Activated CD8-positive, alpha-beta memory T cell treated with anti-CD3 and anti-CD28 coated beads for 1 hour (primary cell): ENCODE measurements around the gene LPCAT3.

Experiments used
- DNase-seq, 2 donors: peaks; one replicate each; pipeline ENCODE4 v3.0.0-alpha.2; 2020; ENCODE audit warnings: low read depth in 1 of 2; ENCODE audit errors: extremely low read depth in 1 of 2

LPCAT3 gene

DNA sequence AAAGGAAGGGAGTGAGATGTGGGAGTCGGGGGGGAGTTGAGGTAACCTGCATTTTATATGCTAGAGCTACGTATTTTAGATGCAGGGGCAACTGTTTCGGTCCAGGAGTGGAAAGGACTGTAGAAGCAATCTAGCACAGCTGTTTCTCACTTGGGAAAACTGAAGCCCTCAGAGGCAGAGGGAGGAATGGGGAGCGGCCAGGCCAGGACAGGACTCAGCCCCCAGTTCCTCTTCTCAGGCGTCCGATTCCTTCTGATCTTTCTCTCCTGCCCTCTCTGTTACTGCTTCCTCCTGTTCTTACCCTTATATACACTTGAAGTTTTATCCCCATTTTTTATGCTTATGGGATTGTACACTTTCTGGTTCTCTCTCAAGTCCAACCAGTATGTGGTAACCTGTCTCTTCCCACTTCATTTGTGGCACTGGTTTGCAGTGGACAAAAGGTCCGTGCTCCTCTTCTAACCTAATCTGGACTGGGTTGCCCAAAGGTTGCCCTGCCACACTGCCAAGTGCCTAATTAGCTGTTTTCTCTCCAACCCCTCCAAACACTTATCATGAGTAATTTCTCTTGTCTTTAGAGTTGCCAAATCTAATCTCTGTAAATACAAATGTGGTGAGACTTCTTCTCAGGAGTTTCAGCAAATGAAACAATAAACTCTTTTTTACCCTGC lies 16.2 kb downstream of the LPCAT3 start:
- no peak for DNase-seq

DNA sequence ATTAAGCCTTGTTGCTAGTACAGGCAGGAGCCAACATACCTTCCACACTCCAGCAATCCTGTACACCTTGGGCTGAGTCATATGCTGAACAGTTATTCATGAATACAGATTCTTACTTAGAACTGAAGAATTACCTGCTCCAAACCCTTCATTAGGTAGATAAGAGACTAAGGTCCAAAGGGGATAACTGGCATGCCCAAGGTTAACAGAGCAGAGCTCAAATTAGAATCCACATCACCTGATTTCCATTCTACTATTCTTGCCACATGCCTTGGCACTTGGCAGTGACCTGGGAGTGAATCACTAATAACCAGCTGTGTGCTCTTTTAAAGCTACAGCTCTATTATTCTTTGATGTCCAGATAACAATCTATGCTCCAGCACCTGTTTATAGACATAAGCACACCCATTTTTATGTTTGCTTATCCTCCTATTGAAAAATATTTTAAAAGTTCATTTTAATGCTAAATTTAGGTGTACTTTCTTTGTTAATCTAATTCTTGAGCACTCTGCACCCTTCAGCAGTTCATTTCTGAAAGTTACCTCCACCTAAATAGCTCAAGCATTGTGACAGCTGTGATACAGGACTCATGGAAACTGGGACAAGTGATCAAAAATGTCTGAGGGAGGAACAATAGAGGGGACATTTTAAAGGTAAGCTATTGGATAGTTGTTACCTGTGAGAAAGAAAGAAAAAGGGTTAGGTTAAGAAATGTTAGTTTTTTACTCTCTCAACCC lies 19.4 kb downstream of the LPCAT3 start:
- no peak for DNase-seq

DNA sequence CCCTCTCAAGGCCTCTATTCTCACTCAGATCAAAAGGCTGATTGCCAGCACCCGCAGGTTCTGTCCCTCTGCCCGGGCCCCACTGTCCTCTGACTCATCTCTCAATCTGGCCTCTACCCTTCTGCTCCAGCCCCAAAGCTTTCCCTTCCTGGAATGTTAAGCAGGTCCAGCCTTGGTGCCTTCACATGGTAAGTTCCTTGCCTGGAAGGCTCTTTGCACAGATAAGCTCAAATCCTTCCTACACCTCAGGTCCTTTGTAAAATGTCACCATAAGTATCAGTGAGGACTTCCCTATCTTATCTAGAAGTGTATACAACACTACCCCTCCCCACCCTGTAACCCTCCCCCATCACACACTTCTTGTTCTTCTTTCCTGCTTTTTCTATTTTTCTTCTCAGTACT lies 22.2 kb downstream of the LPCAT3 start:
- DNase-seq, result no peak

DNA sequence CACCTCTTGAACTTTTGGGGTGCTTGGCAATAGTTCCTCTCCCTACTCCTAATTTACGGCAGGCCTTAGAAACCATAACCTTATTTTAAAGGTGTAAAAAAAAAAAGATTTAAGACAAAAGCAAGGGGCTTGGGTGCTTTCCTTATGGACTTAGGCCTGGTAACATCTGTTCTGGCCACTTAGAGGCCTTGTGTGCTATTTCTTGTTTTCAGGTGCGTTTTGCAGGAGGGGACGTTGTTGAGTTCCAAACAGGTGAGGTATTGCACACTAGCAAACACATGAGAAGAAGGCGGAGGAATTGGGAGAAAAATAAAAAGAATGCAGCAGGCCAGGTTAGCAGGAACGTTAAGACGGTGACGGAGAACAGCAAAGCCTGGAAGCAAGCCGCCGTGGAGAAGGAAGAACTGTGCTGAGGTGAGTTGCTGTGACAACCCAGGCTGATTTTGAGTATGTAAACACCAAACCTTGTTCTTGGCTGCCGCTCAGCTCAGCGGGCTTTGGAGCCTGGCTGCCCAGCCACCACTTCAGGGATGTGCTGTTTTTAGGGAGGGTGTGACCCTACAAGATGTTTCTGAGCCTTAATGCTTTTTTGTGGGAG lies 30.2 kb downstream of the LPCAT3 start:
- no peak for DNase-seq

DNA sequence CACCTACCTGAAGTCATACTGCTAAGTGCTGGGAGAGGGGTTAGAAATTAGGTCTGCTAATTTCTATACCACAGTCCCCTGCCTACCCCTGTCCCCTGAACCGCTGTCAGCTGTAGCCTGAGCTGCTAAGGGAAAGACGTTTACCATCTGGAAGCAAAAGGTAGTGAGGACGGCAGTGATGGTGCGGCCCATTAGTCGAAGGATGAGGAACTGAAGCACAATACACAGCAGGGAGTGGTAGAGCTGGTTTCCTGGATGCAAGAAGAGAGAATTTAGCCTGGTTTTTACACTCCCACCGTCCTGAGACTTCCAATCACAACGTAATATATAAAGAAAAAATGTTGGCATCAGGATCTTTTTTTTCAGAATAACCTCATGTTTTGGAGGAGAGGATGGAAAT lies 35.7 kb downstream of the LPCAT3 start:
- DNase-seq, result no peak

DNA sequence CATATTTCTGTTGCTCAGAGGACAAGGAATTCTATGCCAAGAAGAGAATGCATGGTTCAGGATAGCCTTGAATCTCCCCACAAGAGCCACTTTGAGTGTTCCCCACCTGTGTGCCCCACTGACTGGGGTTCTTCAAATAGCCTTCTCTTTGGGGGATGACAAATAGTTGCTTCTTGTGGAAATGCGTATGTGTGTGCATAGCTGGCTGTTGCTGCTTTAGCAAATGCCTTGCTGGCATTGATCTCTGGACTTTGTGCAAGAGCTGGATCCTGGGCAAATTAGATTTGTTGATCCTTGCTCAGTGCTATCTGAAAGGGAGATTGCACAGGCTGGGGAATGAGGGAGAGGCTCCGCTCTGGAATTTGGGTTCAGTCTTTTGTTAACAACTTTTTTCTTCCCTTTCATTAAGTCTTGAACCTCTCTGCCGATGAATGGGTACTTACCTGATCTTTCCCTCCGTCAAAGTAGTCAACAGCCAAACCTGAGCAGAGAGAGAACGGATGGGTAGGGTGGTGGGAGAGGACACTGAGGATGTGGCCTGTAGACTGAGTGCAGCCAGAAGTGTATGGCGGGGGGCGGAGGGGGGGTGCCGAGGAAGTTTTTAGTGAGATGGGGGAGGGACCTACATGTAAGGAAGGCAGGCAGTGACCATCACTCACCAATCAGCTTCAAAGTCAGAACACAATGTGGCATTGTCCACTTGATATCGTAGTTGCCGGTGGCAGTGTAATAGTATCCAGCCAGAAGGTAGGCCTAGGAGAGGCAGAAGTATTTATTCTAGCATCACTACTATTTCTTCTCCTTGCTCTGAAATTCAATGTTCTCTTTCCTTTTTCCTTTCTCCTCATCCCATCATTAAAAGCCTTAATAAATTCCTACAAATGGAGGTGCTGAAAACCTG lies 36.9 kb downstream of the LPCAT3 start:
- no peak for DNase-seq

DNA sequence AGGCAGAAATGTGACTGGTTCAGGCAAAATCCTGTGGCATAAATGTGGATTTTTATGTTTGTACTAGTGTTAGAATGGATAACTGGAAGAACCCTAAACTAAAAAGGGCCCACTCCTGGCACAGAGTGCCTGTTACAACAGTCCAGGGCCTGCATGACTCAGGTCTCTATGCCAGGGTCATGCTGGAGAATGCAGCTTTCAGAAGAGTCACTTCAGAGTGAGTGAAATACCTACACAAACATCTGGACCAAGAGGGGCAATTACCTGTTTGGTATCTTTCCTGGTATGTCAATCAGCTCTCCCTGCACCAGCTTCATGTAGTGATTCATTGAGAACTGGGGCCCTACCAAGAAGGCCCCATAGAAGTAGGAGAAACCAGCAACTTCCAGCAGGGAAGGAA lies 37.5 kb downstream of the LPCAT3 start:
- DNase-seq, result no peak

DNA sequence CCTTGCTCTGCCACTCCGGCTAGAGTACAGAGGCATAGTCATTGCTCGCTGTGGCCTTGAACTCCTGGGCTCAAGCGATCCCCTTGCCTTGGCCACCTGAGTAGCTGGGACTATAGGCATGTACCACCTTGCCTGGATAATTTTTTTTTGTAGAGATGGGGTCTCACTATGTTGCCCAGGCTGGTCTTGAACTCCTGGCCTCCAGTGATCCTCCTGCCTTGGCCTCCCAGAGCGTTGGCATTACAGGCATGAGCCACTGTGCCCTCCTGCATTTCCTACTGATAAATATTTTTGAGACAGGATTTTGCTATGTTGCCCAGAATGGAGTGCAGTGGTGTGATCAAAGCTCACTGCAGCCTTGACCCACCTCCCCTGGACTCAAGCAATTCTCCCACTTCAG lies 38.2 kb downstream of the LPCAT3 start:
- DNase-seq, result no peak

DNA sequence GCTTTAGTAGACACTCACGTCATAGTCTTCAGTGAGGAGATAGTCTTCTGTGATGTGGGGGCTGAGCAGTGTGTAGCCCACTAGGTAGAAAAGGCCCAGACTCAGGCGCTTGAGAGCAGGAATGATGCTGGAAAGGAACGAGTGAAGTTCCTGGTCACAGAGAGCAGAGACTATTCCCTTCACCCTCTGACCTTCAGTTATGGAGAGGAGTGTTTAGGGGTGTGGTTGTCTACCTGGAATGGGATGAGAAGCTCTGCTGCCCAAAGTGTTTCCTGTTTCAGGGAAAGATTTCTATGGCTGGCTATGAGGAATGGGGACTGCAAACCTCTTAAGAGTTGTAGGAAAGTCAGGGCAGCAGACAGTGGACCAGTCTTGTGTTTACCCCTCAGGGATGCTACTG lies 38.8 kb downstream of the LPCAT3 start:
- DNase-seq, result no peak

DNA sequence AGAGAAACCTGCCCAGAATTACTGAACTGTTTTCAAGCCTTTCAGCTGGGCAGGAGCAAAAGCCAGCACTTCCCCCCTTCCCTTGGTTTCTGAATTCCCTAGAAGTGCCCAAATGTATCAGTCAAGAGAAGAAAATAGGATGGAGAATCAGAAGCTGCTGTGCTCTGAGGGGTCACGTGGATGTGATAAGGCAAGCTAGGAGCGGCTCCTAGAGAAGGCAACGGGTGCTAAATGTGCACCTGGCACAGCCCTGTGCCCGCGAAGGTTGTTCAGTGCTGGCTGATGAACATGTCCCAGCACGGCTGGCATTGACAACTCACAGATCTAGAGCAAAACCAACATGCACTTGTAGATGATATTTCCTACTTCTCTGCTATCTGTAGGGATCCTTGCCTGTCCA lies 39.3 kb downstream of the LPCAT3 start:
- no peak for DNase-seq

DNA sequence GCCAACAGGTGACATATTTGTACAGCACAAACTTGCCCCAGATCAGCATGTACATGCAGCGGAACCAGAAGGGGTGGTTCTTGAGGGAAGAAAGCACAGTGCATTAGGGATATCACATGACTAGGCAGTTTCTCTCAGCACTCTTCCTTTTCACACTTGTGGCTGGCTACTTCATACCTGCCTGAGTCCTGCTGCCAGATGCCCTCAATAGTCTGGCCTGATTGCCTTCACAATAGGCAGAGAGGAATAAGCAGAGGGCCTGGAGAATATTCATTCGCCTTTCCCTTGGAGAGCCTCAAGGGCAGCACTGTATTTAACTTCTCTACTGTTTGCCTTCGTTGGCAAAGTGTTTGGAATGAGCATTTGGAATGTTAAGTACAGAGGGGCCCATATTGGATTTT lies 39.7 kb downstream of the LPCAT3 start:
- no peak for DNase-seq

DNA sequence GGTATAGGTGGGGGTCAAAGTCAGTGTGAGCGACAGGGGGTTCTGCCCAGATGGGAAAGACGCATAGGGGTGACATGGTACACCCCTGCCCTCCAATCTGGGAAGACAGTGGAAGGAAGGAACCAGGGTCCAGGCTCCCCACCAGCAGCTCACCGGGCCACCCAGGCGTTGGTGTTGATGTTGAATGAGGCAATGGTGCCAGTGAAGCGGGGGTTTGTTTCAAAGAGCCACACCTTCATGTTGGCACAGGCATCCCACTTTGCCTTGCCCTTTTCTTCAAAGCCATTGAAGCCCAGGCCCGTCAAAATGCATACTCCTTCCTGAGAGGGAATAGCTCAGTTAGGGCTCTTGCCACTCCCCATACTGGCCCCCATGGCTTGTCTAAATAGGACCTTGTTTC lies 40.1 kb downstream of the LPCAT3 start:
- DNase-seq, result no peak

DNA sequence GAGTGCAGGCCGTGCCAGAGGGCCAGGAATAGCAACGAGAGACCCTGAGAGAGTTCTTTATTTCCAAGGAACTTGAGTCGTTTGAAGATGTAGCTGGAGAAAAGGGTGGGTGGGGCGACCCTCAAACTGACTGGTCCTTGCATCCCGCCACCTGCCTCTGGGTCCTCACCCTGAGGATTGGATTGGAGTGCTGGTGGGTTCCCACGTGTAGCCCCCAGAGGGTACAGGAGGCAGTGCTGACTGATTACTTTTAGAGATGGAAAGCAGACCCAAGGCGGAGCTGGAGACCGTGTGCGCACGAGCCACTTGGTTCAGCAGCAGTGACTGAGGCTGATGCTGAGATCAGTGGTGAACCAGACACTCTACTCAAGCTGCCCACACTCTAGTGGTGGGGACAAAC lies 40.6 kb downstream of the LPCAT3 start:
- no peak for DNase-seq

DNA sequence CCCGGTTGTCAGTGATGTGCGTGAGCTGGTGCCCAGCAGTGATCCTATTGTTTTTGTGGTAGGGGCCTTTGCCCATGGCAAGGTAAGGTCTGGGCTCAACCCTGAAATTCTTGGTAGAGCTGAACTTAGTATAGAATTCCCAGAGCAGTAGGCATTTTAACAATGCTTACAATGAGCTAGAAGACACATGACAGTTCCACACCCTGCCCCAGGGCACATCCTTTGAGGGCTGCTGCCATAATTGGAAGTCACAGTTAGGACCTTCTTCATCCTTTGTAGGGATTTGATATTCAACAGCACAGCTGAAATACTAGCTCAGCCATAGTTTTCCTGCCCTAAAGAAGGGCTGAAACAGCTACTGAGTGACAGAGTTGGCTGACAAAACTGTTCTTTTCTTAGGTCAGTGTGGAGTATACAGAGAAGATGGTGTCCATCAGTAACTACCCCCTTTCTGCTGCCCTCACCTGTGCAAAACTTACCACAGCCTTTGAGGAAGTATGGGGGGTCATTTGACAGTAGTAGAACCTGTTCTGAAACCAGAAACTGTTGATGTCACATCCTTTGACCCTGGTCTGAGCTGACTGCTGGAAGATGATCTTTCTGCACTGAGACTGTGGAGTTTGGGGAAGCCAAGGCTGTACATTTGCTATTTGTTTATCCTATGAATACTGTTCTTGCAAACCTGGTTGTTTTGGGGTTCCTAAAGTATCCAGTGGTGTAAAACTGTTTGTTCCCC lies 42.8 kb downstream of the LPCAT3 start:
- no peak for DNase-seq

DNA sequence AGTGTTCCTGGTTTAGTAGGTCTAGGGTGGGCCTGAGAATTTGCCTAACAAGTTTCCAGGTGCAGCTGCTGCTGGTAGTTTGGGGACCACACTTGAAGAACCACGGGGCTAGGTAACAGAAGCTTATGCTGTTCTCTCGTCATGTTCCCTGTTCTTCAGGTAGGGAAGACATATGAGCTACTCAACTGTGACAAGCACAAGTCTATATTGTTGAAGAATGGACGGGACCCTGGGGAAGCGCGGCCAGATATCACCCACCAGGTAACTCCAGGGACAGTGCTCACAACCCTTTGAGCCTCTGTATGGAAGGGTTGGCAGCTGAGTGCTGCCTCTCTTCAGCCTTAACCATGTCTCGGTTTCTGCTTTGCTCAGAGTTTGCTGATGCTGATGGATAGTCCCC lies 44.1 kb downstream of the LPCAT3 start:
- no peak for DNase-seq

DNA sequence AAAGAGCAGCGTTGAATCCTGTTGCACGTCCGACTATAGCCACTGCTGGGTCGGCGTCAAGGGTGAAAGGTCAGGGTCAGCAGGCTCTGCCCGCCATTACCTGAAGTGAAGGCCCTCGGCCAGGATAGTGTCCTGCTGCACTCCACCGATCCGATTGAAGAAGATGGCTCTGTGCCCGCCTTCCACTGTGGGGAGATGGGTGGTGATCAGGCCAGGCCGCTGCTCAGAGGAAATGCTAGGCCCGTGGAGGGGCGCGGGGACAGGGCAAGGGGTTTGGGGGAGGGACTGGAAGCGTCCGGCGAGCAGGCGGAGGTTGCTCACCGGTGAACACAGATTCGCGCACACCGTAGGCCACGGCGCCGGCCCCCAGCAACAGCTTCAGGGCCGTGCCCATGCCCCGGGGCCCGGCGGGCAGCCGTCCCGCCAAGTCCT lies 48.2 kb downstream of the LPCAT3 start:
- DNase-seq, result no peak

DNA sequence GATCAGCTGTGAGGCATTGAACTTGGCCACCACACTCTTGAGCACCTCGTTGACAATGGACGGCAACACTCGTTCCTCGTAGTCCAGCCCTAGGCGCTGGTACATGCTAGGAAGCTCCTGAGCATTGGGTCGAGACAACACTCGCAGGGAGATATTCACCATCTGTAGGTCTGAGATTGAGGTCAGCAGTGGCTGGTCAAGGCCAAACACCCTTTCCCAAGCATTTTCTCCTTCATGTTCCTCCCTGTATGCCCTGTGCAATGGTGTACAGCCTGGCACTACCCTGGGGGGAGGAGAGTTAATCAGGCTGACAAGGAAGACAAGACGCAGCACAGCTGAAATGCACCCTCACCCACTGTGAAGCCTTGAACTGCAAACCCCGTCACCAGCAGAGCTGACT lies 49.9 kb downstream of the LPCAT3 start:
- DNase-seq, result no peak

DNA sequence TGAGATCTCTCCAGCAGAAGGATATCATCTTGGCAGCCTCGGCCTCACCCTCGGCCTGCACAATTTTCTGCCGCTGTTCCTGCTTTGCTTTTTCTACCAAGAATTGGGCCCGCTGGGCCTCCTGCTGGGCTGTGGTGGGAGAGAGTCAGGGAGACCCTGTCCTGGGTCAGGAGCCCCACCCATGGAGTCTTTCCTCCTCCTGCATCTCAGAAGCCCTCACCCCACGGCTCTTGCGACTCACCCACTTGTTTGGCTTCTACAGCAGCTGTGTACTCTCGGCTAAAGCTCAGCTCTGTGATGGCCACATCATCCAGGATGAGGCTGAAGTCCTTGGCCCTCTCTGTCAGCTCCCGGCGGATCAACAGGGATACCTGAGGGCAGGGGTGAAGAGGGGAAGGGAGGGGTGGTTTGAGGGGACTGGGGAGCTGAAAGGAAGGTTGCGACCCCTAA lies 50.6 kb downstream of the LPCAT3 start:
- no peak for DNase-seq

DNA sequence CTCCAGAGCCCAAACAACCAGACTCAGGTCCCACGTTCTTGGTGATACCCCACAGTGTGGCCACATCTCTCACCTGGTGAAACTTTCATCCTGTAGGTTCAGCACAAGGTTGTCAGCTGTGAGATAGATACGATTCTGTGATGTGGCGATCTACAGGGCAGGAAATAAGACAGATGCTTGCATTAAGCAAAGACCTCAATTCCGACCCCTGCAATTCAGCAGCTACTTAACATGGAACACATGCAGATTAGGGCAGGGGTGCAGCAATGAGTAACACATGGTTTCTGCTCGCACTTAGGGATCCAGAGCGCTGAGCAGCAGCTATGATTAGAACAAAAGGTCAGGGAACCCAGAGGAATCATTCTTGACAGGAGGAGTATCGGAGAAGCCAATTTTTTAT lies 51.9 kb downstream of the LPCAT3 start:
- DNase-seq, result no peak

DNA sequence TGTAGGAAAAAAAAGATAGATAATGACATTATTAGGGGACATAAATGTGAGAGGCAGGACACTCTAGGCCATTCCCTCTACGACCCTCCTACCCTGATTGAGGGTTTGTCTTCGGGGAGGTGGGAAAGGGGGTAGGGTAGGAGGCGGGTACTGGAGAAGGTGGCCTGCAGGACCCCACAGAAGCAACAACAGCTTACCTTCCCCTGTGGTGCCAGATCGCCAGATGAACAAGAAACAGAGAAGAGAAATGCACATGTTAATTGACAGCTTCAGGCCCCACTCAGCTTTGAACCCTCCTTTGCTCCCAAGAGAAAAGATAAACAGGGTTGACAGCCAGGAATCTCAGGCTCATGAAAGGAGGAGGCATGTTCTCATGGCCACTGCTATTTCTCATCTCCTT lies 52.6 kb downstream of the LPCAT3 start:
- no peak for DNase-seq
